Mesothelial cell of epicardium (in vitro differentiated cells): Measurements from ENCODE around the gene EXOSC1. TPM values are rescaled to one million over a fixed set of nuclear protein-coding genes. Genes with fewer than 3 reads are reported as not detected.

ENCODE experiments used
- DNase-seq, 2 experiments: peaks; one replicate each; pipeline ENCODE4 v3.0.0; 2021; ENCODE audit warnings: low spot score in 2 of 2; ENCODE audit not compliant: unreplicated experiment in 2 of 2
- H3K27ac Mint-ChIP-seq: 2 replicates; pipeline ENCODE4 v1.8.0; 2021; ENCODE audit warnings: mixed read lengths
- H3K27me3 Mint-ChIP-seq: 2 replicates; pipeline ENCODE4 v1.8.0; 2021; ENCODE audit warnings: low read depth, mixed read lengths
- H3K36me3 Mint-ChIP-seq: 2 replicates; pipeline ENCODE4 v1.8.0; 2021; ENCODE audit warnings: mixed read lengths
- H3K4me1 Mint-ChIP-seq: 2 replicates; pipeline ENCODE4 v1.8.0; 2021; ENCODE audit warnings: mixed read lengths
- H3K4me3 Mint-ChIP-seq: 2 replicates; pipeline ENCODE4 v1.8.0; 2021; ENCODE audit warnings: mild to moderate bottlenecking, moderate library complexity, mixed read lengths
- H3K9me3 Mint-ChIP-seq: 2 replicates; pipeline ENCODE4 v1.8.0; 2021; ENCODE audit warnings: mixed read lengths
- CTCF ChIP-seq: fragments of 200-600 bp; sonication (generic); IDR thresholded peaks from one replicate; pipeline ENCODE4 v1.5.0; 2021; ENCODE audit warnings: antibody characterized with exemption; ENCODE audit not compliant: unreplicated experiment
- total RNA-seq: library from RNA; stranded (reverse); gene quantifications from 3 replicates; pipeline ENCODE4 v1.2.1, GENCODE V29; 2021

The EXOSC1 gene
- total RNA-seq, 1 donor from 2014 or later, result 28.2 TPM

DNA sequence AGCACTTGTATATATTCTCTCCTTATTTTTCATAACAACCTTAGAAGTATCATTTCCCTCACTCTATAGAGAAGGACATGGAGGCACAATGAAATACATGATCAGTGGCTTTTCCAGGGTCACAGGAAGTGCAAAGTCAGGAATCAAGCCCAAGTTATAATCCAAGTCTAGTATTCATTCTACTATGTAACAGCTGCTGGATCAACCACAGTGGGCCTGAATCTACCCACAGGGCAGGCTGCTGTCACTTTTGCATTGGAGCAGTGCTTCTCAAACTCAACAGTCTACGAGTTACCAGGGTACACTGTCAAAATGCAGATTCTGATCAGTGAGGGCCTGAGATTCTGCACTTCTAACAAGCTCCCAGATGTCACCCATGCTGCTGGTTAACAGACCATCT lies 18.4 kb upstream of the EXOSC1 start:
- Mint-ChIP-seq H3K9me3 (no peaks in the 10 kb centered on the region), H3K4me1 (no peaks in the 10 kb centered on the region), H3K27me3 (no peaks in the 10 kb centered on the region), H3K27ac (peak overlapping the region; percentile 74), H3K4me3 (no peak overlapping the region), H3K36me3 (peaks cover 31% of the 10 kb centered on the region)
- DNase-seq, result no peak
- no peak for TF ChIP-seq CTCF

DNA sequence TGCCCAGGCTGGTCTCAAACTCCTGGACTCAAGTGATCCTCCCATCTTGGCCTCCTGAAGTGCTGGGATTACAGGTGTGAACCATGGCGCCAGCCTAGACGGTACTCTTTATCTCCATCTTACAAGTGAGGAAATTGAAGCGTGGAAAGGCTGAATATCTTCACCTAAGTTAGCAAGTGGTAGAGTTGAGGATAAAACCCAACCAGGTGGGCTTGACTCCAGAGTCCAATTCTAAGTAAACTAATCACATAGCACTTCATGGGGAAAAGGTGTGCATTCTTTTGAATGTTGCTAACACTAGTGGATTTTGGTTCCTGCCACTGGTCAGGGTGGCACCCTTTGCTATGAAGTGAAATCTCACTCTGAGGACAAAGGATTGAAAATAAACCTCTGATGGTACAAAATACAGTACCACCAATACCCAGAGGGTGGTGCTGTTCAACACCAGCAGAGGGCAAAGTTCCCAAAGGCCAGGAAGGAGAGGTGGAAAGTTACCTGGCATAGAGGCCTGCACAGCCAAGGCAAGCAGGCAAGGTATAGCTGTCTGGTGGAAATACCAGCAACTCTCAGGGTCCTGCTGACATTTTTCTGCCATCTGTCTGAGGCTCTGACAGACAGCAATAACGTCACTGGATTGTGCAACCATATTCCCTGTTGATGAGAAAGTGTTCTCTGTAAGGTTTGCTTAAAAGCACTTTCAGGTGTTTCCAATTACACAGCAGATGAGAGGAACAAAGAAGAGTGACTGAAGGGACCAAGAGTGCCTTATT lies 17.7 kb upstream of the EXOSC1 start:
- Mint-ChIP-seq H3K4me1 (no peaks in the 10 kb centered on the region), H3K36me3 (peaks cover 30% of the 10 kb centered on the region), H3K27me3 (no peaks in the 10 kb centered on the region), H3K27ac (peak overlapping the region; percentile 74), H3K9me3 (no peaks in the 10 kb centered on the region), H3K4me3 (no peak overlapping the region)
- TF ChIP-seq CTCF, result peak; percentile 91
- DNase-seq, result peak in 1 of 2 experiments; percentile 42

DNA sequence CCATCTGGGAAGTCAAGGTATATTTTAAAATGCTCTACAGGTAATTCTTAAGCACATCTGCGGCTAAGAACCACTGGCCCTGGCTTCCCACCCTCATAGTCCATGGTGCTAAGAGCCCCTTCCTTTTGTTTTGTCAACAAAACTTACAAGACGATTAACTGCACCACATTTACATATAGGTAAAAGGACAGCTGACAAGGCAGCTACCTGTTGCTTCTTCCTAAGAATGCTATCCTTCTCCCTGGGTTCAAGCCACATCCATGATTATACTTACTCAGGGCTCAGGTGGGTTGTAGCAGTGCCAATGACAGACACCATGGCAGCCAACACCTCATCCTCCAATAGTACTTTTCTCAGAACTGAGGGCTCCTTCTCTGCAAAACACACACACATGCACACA lies 16.5 kb upstream of the EXOSC1 start:
- no peak for DNase-seq
- Mint-ChIP-seq H3K4me1 (no peaks in the 10 kb centered on the region), H3K4me3 (no peak overlapping the region), H3K9me3 (no peaks in the 10 kb centered on the region), H3K27me3 (no peaks in the 10 kb centered on the region), H3K36me3 (peaks cover 36% of the 10 kb centered on the region), H3K27ac (no peak overlapping the region)
- no peak for TF ChIP-seq CTCF

DNA sequence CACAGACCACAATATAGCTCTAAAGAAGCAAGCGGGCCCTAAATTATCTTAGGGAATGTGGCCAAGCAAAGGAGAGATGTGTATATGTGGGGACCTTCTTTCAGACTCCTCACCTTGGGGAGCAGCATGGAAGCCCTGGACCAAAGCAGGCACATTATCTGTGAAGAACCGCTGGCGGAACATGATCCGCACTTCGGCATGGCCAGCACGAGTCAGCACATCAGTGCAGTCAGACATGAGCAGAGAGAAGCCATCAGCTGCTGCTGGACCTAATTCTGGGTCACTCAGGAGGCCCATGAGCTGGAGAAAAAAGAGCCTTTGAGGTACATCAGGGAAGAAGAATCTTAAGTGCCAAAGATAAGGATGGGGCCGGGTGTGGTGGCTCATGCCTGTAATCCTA lies 14.1 kb upstream of the EXOSC1 start:
- no peaks in the 10 kb centered on the region for H3K9me3 Mint-ChIP-seq
- TF ChIP-seq CTCF, result no peak
- H3K36me3 Mint-ChIP-seq, result peaks cover 42% of the 10 kb centered on the region
- H3K4me3 Mint-ChIP-seq, result no peak overlapping the region
- H3K27ac Mint-ChIP-seq, result no peak overlapping the region
- H3K27me3 Mint-ChIP-seq, result no peaks in the 10 kb centered on the region
- H3K4me1 Mint-ChIP-seq, result no peaks in the 10 kb centered on the region
- no peak for DNase-seq

- H3K36me3 Mint-ChIP-seq, result peaks cover 47% of the 10 kb centered on the region
These were observed 13.3 kb upstream of the EXOSC1 start for GRCh38 chr10:97459111-97459510.

More at GRCh38 chr10:97459111-97459510, 13.3 kb upstream of the EXOSC1 start:
- no peak for DNase-seq
- Mint-ChIP-seq H3K4me3 (no peak overlapping the region), H3K4me1 (peaks cover 3% of the 10 kb centered on the region), H3K27me3 (no peaks in the 10 kb centered on the region), H3K9me3 (no peaks in the 10 kb centered on the region), H3K27ac (no peak overlapping the region)
- no peak for TF ChIP-seq CTCF
